ENCODE data around the gene ITGB1BP1. TPM values are rescaled to one million over a fixed set of nuclear protein-coding genes. Genes with fewer than 3 reads are reported as not detected.

Gene ITGB1BP1
- polyA plus RNA-seq, 1 experiment: 50.7 TPM

GRCh38 chr2:9412781-9413180 lies 10.5 kb downstream of the ITGB1BP1 start:
- ChIA-PET POLR2A (no interaction called here), CTCF (no interaction called here)
- DNase-seq (ENCODE audit: low read depth): no peak
- H3K36me3 ChIP-seq (ENCODE audit: control insufficient read depth, insufficient read depth, low read length): peaks cover 3% of the 10 kb centered on the region
- H3K4me3 ChIP-seq (ENCODE audit: low read depth, low read length): no peak overlapping the region
- no peak for TF ChIP-seq CTCF (IDR thresholded peaks at IDR 0.05; ENCODE audit: insufficient read depth, low read depth, low read length)
- H3K27me3 ChIP-seq (ENCODE audit: control insufficient read depth, insufficient read depth, low read length): no peaks in the 10 kb centered on the region

GRCh38 chr2:9410108-9410507 lies 13.2 kb downstream of the ITGB1BP1 start:
- peaks cover 4% of the 10 kb centered on the region for H3K36me3 ChIP-seq (ENCODE audit: control insufficient read depth, insufficient read depth, low read length)
- H3K4me3 ChIP-seq (ENCODE audit: low read depth, low read length): no peak overlapping the region
- H3K27me3 ChIP-seq (ENCODE audit: control insufficient read depth, insufficient read depth, low read length): no peaks in the 10 kb centered on the region
- DNase-seq (ENCODE audit: low read depth): no peak
- POLR2A ChIA-PET: no interaction called here
- TF ChIP-seq CTCF (IDR thresholded peaks at IDR 0.05; ENCODE audit: insufficient read depth, low read depth, low read length): no peak
- CTCF ChIA-PET: interaction anchor here (0.6 kb wide), 1 partner anchor 113 kb away, joined by 3 read pairs; no protein-coding TSS in a partner anchor

DNA sequence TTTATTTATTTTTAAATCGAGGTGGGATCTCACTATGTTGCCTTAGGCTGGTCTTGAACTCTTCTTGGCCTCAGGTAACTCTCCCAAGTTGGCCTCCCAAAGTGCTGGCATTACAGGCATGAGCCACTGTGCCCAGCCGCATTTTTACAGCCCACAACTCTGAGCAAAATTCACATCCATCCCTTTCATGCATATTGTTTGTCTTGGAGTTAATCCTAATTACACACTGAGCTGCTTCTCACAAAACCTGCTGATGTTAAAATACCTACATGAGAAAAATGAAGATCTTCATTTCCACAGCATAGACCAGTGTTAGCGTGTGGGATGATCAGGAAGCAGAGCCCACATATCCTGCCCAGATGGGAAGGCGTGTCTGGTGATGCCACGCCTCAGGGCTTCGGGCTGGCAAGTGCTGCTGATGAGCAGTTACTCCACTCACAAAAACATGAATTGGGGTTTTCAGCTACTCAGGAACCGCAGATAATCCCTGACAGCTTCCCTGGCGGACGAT lies 14.6 kb downstream of the ITGB1BP1 start:
- H3K36me3 ChIP-seq (ENCODE audit: control insufficient read depth, insufficient read depth, low read length): peaks cover 4% of the 10 kb centered on the region
- no peaks in the 10 kb centered on the region for H3K27me3 ChIP-seq (ENCODE audit: control insufficient read depth, insufficient read depth, low read length)
- CTCF ChIA-PET: no interaction called here
- POLR2A ChIA-PET: no interaction called here
- DNase-seq (ENCODE audit: low read depth): no peak
- TF ChIP-seq CTCF (IDR thresholded peaks at IDR 0.05; ENCODE audit: insufficient read depth, low read depth, low read length): no peak
- no peak overlapping the region for H3K4me3 ChIP-seq (ENCODE audit: low read depth, low read length)

- no peak for TF ChIP-seq CTCF (IDR thresholded peaks at IDR 0.05; ENCODE audit: insufficient read depth, low read depth, low read length)
- H3K4me3 ChIP-seq (ENCODE audit: low read depth, low read length): no peak overlapping the region
- POLR2A ChIA-PET: no interaction called here
- peaks cover 6% of the 10 kb centered on the region for H3K36me3 ChIP-seq (ENCODE audit: control insufficient read depth, insufficient read depth, low read length)
- no peaks in the 10 kb centered on the region for H3K27me3 ChIP-seq (ENCODE audit: control insufficient read depth, insufficient read depth, low read length)
- no peak for DNase-seq (ENCODE audit: low read depth)
- CTCF ChIA-PET: interaction anchor here (1.2 kb wide), 1 partner anchor 9 kb away, joined by 3 read pairs; no protein-coding TSS in a partner anchor
Observed at GRCh38 chr2:9407363-9407811, 15.9 kb downstream of the ITGB1BP1 start.

GRCh38 chr2:9406529-9407362 lies 16.6 kb downstream of the ITGB1BP1 start:
- no peak overlapping the region for H3K4me3 ChIP-seq (ENCODE audit: low read depth, low read length)
- TF ChIP-seq CTCF (IDR thresholded peaks at IDR 0.05; ENCODE audit: insufficient read depth, low read depth, low read length): no peak
- DNase-seq (ENCODE audit: low read depth): no peak
- ChIA-PET CTCF (interaction anchor here (1.2 kb wide), 1 partner anchor 9 kb away, joined by 3 read pairs; no protein-coding TSS in a partner anchor), POLR2A (no interaction called here)
- H3K36me3 ChIP-seq (ENCODE audit: control insufficient read depth, insufficient read depth, low read length): peaks cover 9% of the 10 kb centered on the region
- H3K27me3 ChIP-seq (ENCODE audit: control insufficient read depth, insufficient read depth, low read length): no peaks in the 10 kb centered on the region

Measured in BJ (cell line).